Body of pancreas (tissue), 4 donors: ENCODE measurements around the gene RTRAF. TPM values are rescaled to one million over a fixed set of nuclear protein-coding genes. Genes with fewer than 3 reads are reported as not detected.

ENCODE experiments used
- ATAC-seq: fragments of 150-250 bp; one replicate; pipeline ENCODE4 v1.9.1; 2016
- DNase-seq, 4 donors: peaks; one replicate each; pipeline ENCODE4 v3.0.0-alpha.2; 2019
- H3K27ac ChIP-seq, 4 donors: fragments of 200-600 bp; sonication (generic); 1 replicate in 3 of 4; 2 replicates in 1 of 4; pipeline versions ENCODE4 v1.5.1 to v1.6.1; 2016 to 2019; ENCODE audit warnings: mild to moderate bottlenecking in 1 of 4, mixed read lengths in 1 of 4, moderate library complexity in 1 of 4
- H3K27me3 ChIP-seq, 2 donors: fragments of 200-600 bp; sonication (generic); one replicate each; pipeline ENCODE4 v1.6.0; 2016; ENCODE audit warnings: mild to moderate bottlenecking in 1 of 2
- H3K36me3 ChIP-seq, 2 donors: fragments of 200-600 bp; sonication (generic); replicated peaks in 1 of 2; 2 replicates each; pipeline ENCODE4 v1.5.1; 2016; ENCODE audit warnings: low read depth in 2 of 2; ENCODE audit not compliant: insufficient read depth in 1 of 2
- H3K4me1 ChIP-seq: fragments of 200-600 bp; sonication (generic); one replicate; pipeline ENCODE4 v1.6.0; 2016
- H3K4me3 ChIP-seq, 2 donors: fragments of 200-600 bp; sonication (generic); 1 replicate in 1 of 2; 2 replicates in 1 of 2; pipeline ENCODE4 v1.5.1; 2016 to 2019
- H3K9me3 ChIP-seq, 3 donors: fragments of 200-600 bp; sonication (generic); 1 replicate in 2 of 3; 2 replicates in 1 of 3; pipeline ENCODE4 v1.5.1; 2016
- POLR2A ChIP-seq, 3 donors: fragments of 450-650 bp; IDR thresholded peaks; one replicate each; pipeline ENCODE4 v1.6.1; 2016; ENCODE audit warnings: antibody characterized with exemption in 3 of 3, mild to moderate bottlenecking in 2 of 3
- WGBS, 2 donors: methylation state at CpG; one replicate each; pipeline ENCODE4 v1.1.5; 2017; 5-methylcytosine and 5-hydroxymethylcytosine counted together
- intact Hi-C: fragments of 100-400 bp; cut with DNase I; formaldehyde crosslinking; loops from one replicate; pipeline ENCODE4 v1.15.1; 2023
- total RNA-seq, 2 donors: library from RNA; depleted of rRNA; stranded (reverse); fragments of >200 nt; gene quantifications; one replicate each; pipeline ENCODE4 v1.1.0, GENCODE V29; 2016
- TF ChIP-seq, protein P1 (sequence below), 7 experiments: fragments of 450-650 bp in 4 of 7; fragments of 200-600 bp in 3 of 7; sonication (generic) in 3 of 7; IDR thresholded peaks; one replicate each; pipeline ENCODE4 v1.5.1; 2016 to 2019; ENCODE audit warnings: antibody characterized with exemption in 7 of 7

Gene RTRAF
- total RNA-seq, 2 donors from 2014 or later, result 15.2 to 40.7 TPM

DNA sequence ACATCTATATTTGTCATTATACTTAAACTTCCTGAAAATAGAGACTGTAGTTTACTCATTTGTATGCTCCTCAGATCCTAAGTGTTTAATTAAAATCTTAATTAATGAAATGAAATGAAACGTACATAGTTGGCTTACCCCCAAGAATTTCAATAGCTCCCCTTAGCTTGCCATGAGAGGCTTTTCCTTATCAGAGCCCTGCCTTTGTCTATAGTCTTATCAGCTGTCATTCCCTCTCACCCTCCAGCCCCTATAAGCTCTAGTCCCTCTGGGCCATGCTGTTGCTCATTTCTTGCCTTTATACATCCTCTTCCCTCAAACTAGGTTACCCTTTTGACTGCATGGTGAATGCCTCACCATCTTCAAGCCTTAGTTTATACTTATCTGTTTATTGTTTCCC lies 1.1 kb upstream of the RTRAF start:
- intact Hi-C loops, result loop anchor here (10.0 kb wide), 1 partner anchor 137 kb away; no protein-coding TSS in a partner anchor
- DNase-seq (no peak), ATAC-seq (no peak)
- no peak overlapping the region for H3K4me3 ChIP-seq
- peaks cover 0 to 6% of the 10 kb centered on the region in 2 donors for H3K36me3 ChIP-seq
- 63 to 77% methylated on average over 1 of the region's 1 CpG for WGBS, 2 donors
- H3K9me3 ChIP-seq, result no peaks in the 10 kb centered on the region
- H3K27me3 ChIP-seq, result no peaks in the 10 kb centered on the region
- peaks cover 19% of the 10 kb centered on the region for H3K4me1 ChIP-seq
- TF ChIP-seq POLR2A (IDR thresholded peaks at IDR 0.05), result no peak
- TF ChIP-seq, protein P1, sequence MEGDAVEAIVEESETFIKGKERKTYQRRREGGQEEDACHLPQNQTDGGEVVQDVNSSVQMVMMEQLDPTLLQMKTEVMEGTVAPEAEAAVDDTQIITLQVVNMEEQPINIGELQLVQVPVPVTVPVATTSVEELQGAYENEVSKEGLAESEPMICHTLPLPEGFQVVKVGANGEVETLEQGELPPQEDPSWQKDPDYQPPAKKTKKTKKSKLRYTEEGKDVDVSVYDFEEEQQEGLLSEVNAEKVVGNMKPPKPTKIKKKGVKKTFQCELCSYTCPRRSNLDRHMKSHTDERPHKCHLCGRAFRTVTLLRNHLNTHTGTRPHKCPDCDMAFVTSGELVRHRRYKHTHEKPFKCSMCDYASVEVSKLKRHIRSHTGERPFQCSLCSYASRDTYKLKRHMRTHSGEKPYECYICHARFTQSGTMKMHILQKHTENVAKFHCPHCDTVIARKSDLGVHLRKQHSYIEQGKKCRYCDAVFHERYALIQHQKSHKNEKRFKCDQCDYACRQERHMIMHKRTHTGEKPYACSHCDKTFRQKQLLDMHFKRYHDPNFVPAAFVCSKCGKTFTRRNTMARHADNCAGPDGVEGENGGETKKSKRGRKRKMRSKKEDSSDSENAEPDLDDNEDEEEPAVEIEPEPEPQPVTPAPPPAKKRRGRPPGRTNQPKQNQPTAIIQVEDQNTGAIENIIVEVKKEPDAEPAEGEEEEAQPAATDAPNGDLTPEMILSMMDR (IDR thresholded peaks at IDR 0.05), result no peak
- no peak overlapping the region for H3K27ac ChIP-seq

DNA sequence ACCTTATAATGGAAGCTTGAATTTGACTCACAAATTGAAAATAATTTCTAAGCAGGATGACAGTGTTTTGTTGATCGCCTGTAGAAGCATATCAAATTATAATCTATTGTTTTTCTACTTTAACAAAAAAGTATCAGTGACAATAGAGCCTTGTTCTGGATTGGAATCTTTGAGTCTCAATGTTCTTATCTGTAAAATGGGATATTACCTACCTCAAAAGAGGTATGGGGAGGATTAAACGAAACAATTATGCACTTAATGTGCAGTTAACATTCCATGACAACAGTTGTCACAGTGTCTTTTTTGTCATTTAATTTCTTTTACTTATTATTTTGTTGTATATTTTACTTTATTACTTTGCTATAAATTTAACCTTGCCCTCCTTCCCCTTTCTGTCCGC lies 1.1 kb downstream of the RTRAF start:
- H3K9me3 ChIP-seq, result no peaks in the 10 kb centered on the region
- 41 to 46% methylated on average over 3 of the region's 3 CpGs for WGBS, 2 donors
- intact Hi-C loops, result no loop called here
- peaks cover 19% of the 10 kb centered on the region for H3K4me1 ChIP-seq
- no peak for TF ChIP-seq POLR2A (IDR thresholded peaks at IDR 0.05)
- TF ChIP-seq, protein P1 (IDR thresholded peaks at IDR 0.05), result no peak
- DNase-seq, result no peak
- no peak overlapping the region for H3K27ac ChIP-seq
- peaks cover 0 to 13% of the 10 kb centered on the region in 2 donors for H3K36me3 ChIP-seq
- H3K4me3 ChIP-seq, result no peak overlapping the region
- ATAC-seq, result no peak
- no peaks in the 10 kb centered on the region for H3K27me3 ChIP-seq

DNA sequence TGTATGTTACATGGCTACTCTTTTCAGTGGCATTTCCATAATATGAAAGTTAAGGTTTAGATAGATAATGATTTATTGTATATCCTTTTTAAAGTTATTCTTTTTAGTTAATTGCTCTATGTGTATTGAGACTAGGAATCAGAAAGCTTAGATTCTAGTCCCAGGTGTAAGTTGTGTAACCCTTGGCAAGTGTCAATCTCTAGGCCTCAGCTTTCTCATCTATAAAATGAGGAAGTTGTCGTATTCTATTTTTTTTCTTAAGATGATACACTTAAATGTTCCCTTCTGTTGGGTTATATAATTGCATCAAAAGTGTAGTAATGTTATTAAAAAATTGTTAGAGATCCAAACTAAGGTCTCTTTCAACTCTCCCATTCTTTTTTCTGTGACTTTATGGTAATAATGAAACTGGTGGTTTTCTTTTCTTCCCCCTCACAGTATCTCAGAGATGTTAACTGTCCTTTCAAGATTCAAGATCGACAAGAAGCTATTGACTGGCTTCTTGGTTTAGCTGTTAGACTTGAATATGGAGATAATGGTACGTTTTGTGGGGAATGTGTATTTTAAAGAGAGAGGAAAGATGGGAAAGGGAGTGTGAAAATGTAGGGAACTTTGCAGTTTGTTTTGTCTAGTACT lies 4.1 kb downstream of the RTRAF start:
- WGBS, 2 donors, result 55 to 59% methylated on average over 3 of the region's 3 CpGs

GRCh38 chr14:51996148-51996746 lies 6.9 kb downstream of the RTRAF start:
- peak; percentile 42 for ATAC-seq
- Histone ChIP-seq H3K9me3 (no peaks in the 10 kb centered on the region), H3K4me3 (no peak overlapping the region), H3K27ac (no peak overlapping the region), H3K36me3 (peaks cover 0 to 19% of the 10 kb centered on the region in 2 donors), H3K4me1 (peaks cover under 1% of the 10 kb centered on the region), H3K27me3 (no peaks in the 10 kb centered on the region)
- DNase-seq, result peak in 1 of 4 donors; percentile 19
- WGBS, 2 donors, result 37 to 41% methylated on average over 4 of the region's 4 CpGs
- intact Hi-C loops, result no loop called here
- TF ChIP-seq, protein P1 (IDR thresholded peaks at IDR 0.05), result peak; percentile 53 to 86 (median 73)
- no peak for TF ChIP-seq POLR2A (IDR thresholded peaks at IDR 0.05)

More for the DNA sequence above, 4.1 kb downstream of the RTRAF start:
- Histone ChIP-seq H3K4me3 (no peak overlapping the region), H3K27me3 (no peaks in the 10 kb centered on the region), H3K27ac (no peak overlapping the region), H3K36me3 (peaks cover 0 to 13% of the 10 kb centered on the region in 2 donors), H3K4me1 (peaks cover 17% of the 10 kb centered on the region), H3K9me3 (no peaks in the 10 kb centered on the region)
- ATAC-seq, result no peak
- no peak for DNase-seq
- intact Hi-C loops, result no loop called here
- TF ChIP-seq POLR2A (IDR thresholded peaks at IDR 0.05), result no peak

- no peaks in the 10 kb centered on the region for H3K27me3 ChIP-seq
- H3K4me3 ChIP-seq, result no peak overlapping the region
- no peak overlapping the region for H3K27ac ChIP-seq
- ATAC-seq (no peak), DNase-seq (no peak)
- H3K9me3 ChIP-seq, result no peaks in the 10 kb centered on the region
- TF ChIP-seq POLR2A (IDR thresholded peaks at IDR 0.05), result no peak
- TF ChIP-seq, protein P1 (IDR thresholded peaks at IDR 0.05), result no peak
- peaks cover 15% of the 10 kb centered on the region for H3K4me1 ChIP-seq
- intact Hi-C loops, result no loop called here
- peaks cover 0 to 21% of the 10 kb centered on the region in 2 donors for H3K36me3 ChIP-seq
These were observed 9.0 kb downstream of the RTRAF start for GRCh38 chr14:51998348-51998747.
